Measurements from ENCODE around the gene SMARCA4.
"Not testable (repeated sequence)": the region's sequence is repeated elsewhere in the genome, so short reads cannot be mapped to it uniquely, and the experiment has no call there.

Gene SMARCA4

GRCh38 chr19:10981252-10981895, 20.5 kb downstream of the SMARCA4 start:
- no peak for DNase-seq

GRCh38 chr19:10983026-10983425, 22.2 kb downstream of the SMARCA4 start:
- DNase-seq = no peak

DNA sequence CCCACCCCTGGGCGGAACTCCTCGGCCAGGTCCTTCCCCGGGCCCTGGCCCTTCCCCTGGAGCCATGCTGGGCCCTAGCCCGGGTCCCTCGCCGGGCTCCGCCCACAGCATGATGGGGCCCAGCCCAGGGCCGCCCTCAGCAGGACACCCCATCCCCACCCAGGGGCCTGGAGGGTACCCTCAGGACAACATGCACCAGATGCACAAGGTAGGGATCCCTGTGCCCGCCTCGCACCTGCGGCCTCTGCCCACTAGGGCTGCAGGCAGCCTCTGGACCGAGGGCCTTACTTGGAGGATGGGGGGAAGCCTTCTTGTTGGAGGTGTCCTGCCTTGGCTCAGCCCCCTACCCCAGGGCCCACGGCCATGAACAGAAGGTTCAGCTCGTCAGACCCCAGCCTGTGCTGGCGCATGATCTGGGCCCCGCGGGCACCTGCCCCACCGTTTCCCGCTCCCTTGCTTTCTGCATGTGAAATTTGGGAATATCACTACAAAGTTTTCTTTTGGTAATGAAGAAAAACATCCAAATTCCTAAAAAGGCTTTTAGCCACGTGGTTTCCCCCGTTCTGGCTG, 23.4 kb downstream of the SMARCA4 start:
- no peak for DNase-seq

- no peak for DNase-seq
Observed at GRCh38 chr19:10985502-10985901, 24.7 kb downstream of the SMARCA4 start.

DNA sequence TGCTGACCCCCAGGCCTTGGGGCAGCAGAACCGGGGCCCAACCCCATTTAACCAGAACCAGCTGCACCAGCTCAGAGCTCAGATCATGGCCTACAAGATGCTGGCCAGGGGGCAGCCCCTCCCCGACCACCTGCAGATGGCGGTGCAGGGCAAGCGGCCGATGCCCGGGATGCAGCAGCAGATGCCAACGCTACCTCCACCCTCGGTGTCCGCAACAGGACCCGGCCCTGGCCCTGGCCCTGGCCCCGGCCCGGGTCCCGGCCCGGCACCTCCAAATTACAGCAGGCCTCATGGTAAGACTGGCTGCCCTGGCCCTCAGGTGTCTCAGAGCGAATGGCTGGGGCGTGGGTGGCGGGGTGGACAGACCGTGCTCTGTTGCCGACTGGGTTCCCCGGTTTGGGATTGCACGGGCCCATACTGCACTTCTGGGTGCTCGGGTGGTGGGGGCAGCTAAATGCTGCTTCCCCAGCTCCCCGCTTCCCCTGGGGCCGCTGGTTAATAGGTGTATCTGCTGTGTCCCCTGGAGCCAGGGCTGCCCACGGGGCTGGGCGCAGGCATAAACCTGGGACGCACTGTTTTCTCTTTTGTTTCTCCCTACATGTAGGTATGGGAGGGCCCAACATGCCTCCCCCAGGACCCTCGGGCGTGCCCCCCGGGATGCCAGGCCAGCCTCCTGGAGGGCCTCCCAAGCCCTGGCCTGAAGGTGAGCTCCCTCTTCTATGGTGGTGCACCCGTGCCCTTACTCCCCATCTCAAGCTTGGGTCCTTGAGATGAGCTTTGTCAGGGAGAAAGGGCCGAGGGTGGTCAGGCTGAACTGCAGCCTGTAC, 25.7 kb downstream of the SMARCA4 start:
- DNase-seq = no peak

GRCh38 chr19:10987571-10988297, 26.9 kb downstream of the SMARCA4 start:
- DNase-seq = no peak

- DNase-seq = no peak
Observed at GRCh38 chr19:10988380-10988779, 27.6 kb downstream of the SMARCA4 start.

DNA sequence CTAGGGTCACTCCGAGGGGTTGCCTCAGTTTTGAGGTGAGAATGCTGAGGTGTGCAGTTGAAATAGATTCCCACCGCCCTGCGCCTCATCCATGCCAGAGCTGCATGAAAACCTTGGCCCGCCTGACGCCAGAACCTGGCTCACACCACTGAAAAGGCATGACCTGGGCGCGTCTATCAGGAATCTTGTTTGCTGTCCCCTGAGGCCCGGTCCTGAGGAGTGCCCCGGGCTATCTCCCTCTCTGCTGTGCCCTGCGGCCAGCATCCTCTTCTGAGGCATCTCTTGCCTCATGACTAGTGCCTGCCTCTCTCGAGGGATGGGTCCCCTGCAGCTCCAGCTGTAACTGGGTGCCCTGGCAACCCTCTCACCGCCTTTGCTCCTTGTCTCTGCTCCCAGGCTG, 28.1 kb downstream of the SMARCA4 start:
- DNase-seq = no peak

GRCh38 chr19:10991076-10991475, 30.2 kb downstream of the SMARCA4 start:
- DNase-seq = no peak

GRCh38 chr19:10991521-10992081, 30.8 kb downstream of the SMARCA4 start:
- DNase-seq = no peak

DNA sequence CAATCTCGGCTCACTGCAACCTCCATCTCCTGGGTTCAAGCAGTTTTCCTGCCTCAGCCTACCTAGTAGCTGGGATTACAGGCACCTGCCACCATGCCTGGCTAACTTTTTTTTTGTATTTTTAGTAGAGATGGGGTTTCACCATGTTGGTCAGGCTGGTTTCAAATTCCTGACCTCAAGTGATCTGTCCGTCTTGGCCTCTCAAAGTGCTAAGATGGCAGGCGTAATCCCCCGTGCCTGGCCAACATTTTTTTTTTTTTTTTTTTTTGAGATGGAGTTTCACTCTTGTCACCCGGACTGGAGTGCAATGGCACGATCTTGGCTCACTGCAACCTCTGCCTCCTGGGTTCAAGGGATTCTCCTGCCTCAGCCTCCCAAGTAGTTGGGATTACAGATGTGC, 31.3 kb downstream of the SMARCA4 start:
- not testable (repeated sequence) for DNase-seq

DNA sequence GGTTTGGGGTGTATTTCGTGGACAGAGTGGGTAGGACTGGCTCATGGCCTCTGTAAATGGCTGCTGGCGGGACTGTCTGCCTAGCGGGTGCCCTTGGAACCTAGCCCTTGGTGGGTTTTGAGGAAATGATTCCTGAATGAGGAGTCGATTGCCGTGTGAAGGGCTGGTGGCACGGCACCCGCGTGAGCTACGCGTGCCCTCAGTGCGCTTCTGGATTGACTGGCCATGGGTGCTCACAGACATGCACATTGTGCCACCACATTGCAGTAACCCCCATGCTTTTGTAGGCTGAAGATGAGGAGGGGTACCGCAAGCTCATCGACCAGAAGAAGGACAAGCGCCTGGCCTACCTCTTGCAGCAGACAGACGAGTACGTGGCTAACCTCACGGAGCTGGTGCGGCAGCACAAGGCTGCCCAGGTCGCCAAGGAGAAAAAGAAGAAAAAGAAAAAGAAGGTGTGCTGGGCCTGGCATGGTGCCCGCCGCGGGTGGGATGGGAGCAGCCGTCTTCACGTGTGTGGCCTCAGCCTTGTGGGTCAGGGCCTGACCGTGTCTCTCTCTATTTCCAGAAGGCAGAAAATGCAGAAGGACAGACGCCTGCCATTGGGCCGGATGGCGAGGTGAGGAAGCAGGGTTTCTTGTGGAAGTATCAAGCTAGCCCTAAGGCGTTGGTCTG, 35.2 kb downstream of the SMARCA4 start:
- no peak for DNase-seq

- DNase-seq = no peak
Observed at GRCh38 chr19:10998045-10998533, 37.3 kb downstream of the SMARCA4 start.

DNA sequence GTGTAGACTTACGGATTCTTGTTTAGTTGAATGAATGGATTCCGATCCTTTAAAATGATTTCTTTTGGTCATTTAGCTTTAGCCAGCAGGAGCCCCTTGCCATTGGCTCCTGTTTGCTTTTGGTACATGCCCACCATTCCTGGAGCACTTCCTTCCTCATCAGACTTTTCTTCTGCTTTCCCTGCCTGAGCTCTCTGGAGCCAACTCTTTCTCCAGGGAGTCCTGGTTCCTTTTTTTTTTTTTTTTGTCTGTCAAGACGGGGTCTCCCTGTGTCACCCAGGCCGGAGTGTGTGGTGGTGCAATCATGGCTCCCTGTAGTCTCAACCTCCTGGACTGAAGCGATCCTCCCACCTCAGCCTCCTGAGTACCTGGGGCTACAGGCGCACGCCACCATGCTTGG, 37.8 kb downstream of the SMARCA4 start:
- DNase-seq = no peak

DNA sequence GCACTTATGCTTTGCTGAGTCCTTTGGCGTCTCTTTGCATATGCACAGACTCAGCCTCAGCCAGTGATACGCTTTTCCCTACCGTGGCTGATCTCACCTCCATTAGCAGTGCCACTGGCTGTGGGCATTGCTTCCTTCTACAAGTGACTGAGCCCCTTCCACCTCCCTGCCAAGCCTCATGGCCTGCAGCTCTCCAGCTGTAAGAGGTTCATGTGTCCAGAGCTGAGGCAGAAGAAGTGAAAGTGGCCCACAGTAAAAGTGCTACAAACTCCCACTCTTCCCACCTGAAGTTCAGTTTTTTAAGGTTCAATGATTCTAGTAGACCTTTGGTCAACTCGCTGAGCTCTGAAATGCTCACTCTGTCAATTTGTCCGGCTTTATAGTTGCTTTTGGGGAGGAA, 44.7 kb downstream of the SMARCA4 start:
- DNase-seq = no peak

GRCh38 chr19:11007385-11007784, 46.6 kb downstream of the SMARCA4 start:
- DNase-seq = no peak

- no peak for DNase-seq
Observed at GRCh38 chr19:11007962-11008532, 47.2 kb downstream of the SMARCA4 start.

- DNase-seq = no peak
Observed at GRCh38 chr19:11010041-11010440, 49.2 kb downstream of the SMARCA4 start.

DNA sequence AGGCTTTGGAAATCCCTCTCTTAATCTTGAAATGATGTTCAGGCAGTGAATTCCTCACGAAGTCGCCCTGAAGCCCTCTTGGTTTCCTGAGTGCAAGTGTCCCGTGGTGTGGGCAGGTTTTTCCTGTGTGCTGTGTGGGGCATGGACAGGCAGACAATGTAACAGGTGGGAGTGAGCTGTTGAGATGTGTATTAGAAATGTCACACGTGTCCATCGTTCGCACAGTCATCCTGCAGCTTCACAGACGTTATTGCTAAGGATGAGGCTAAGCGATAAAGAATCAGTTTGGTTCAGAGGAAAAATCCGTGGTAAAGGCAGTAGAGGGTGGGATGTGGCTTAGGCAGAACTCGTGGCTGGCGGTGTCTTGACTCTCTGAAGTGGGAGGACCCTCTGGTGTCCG, 51.7 kb downstream of the SMARCA4 start:
- no peak for DNase-seq

DNA sequence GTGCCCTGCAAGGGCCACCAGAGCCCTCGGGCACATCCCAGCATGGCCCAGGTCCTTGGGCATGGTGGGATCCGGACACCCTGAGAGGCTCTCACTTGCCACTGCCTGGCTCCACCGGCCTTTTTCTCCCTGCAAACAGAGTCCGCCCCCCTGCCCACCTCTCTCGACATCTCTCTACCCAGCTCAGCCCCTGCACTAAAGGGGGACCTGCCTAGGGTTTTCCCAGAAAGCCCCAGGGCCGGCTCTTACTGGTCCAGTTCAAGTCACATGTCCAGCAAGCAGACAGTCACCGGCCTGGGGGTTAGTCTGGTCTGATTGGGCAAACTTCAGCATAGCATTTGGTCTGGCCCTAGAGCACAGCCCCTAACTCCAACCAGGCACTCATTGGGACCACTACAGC, 52.9 kb downstream of the SMARCA4 start:
- DNase-seq = no peak

DNA sequence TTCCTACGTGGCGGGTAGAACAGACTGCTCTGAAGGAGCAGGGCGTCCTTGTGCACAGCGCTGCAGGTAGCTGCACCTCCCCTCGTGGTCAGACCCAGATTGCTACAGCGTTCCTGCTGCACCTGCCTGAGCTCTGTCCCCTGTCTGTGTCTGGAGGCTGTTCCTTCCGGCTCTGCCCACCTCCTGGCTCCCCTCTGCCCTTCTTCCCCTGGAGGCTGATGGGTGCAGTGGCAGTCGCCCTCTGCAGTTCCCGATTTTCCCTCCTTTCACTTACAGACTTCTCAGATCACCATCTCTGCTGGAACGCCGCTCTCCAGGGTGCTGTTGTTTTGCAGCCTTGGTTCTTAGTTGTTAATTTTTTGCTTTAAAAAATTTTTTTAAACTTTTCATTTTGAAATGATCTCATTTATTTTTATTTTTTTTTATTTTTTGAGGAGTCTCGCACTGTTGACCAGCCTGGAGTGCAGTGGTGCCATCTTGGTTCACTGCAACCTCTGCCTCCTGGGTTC, 53.6 kb downstream of the SMARCA4 start:
- DNase-seq = no peak

DNA sequence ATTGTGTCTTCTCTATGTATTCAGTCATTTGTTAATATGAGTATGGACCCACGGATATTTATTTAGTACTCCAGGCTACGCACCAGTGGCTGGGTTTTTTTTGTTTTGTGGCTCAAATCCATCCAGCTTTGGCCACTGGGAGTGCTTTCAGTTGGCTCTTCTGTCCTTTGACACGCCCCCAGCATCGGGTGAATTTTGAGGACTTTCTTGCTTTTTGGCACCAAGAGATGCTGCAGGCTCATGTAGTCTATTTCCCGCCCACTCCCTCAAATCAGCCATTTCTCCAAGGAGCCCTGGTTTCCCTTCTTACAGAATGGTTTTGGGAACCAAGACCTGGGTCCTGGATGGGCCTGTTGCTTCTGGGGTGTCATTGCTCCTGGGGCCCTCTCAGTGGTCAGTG, 55.8 kb downstream of the SMARCA4 start:
- DNase-seq = no peak

All from NCI-H1048 (cell line).